WI38 (cell line): ENCODE results near the gene ELN.

Source experiments
- H3K4me3 ChIP-seq: 2 replicates; pipeline ENCODE4 v1.5.1; 2011; ENCODE audit warnings: low read depth, mild to moderate bottlenecking, control low read depth, low read length
- CTCF ChIP-seq: IDR thresholded peaks from 2 replicates; pipeline ENCODE4 v1.5.1; 2012; ENCODE audit warnings: low read depth, mild to moderate bottlenecking, control low read depth, low read length

Gene ELN

GRCh38 chr7:74019149-74019548 lies 8.8 kb upstream of the ELN start:
- no peak for TF ChIP-seq CTCF
- H3K4me3 ChIP-seq = no peak overlapping the region

GRCh38 chr7:74020390-74020789 lies 7.6 kb upstream of the ELN start:
- no peak for TF ChIP-seq CTCF
- H3K4me3 ChIP-seq = no peak overlapping the region

GRCh38 chr7:74021546-74022320 lies 6.2 kb upstream of the ELN start:
- no peak overlapping the region for H3K4me3 ChIP-seq
- no peak for TF ChIP-seq CTCF

- H3K4me3 ChIP-seq = no peak overlapping the region
These were observed 5.5 kb upstream of the ELN start for GRCh38 chr7:74022507-74022906.

GRCh38 chr7:74023092-74023536 lies 4.9 kb upstream of the ELN start:
- no peak for TF ChIP-seq CTCF
- H3K4me3 ChIP-seq = no peak overlapping the region

More at GRCh38 chr7:74022507-74022906, 5.5 kb upstream of the ELN start:
- TF ChIP-seq CTCF = no peak

GRCh38 chr7:74023786-74024185 lies 4.2 kb upstream of the ELN start:
- H3K4me3 ChIP-seq = no peak overlapping the region
- no peak for TF ChIP-seq CTCF

- no peak for TF ChIP-seq CTCF
- no peak overlapping the region for H3K4me3 ChIP-seq
These were observed 2.8 kb upstream of the ELN start for GRCh38 chr7:74025146-74025545.
